ENCODE measurements around the gene INS.

The INS gene

DNA sequence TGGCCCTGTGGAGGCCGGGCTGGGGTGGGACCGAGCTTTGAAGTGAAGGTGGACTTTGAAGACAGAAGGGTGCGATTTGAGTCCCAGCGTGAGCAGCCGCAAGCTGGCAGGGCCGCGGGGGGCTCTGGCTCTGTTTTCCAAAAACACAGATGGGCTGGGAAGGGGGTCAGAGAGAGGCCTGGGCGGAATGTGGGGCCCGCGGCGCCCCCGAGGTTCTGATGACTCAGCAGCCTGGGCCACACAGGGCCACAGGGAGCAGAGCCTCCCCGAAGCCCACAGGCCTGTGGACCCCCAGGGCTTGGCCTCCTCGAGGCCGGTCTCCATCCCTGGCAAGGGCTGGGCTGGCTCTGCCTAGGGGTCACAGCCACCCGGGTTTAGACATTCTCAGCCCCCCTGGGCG, 6.1 kb downstream of the INS start:
- Histone ChIP-seq H3K4me3 (ENCODE audit: low read length) (no peak overlapping the region), H3K36me3 (ENCODE audit: control insufficient read depth, low read length) (no peaks in the 10 kb centered on the region), H3K79me2 (ENCODE audit: control insufficient read depth, low read length) (no peaks in the 10 kb centered on the region), H3K4me2 (ENCODE audit: low read length) (no peak overlapping the region), H3K9me2 (replicated peaks; ENCODE audit: control insufficient read depth, low read length) (no peaks in the 10 kb centered on the region), H3K4me1 (ENCODE audit: control insufficient read depth, low read length) (peaks cover 5% of the 10 kb centered on the region), H3K27me3 (ENCODE audit: control insufficient read depth, low read length) (peaks cover 11% of the 10 kb centered on the region), H4K20me1 (ENCODE audit: control insufficient read depth, insufficient read depth, low read depth, low read length) (0 out of 2 replicates have a peak, but pooled peaks cover 2% of the 10 kb centered on the region), H3K9me3 (ENCODE audit: control insufficient read depth, insufficient read depth, low read length) (no peaks in the 10 kb centered on the region), H3F3A (ENCODE audit: control insufficient read depth, insufficient read depth) (no peaks in the 10 kb centered on the region), H3K27ac (ENCODE audit: low read depth, low read length) (no peak overlapping the region)
- no peak for TF ChIP-seq EZH2phosphoT487 (IDR thresholded peaks at IDR 0.05; ENCODE audit: borderline replicate concordance, low read length)
- TF ChIP-seq, protein P1, sequence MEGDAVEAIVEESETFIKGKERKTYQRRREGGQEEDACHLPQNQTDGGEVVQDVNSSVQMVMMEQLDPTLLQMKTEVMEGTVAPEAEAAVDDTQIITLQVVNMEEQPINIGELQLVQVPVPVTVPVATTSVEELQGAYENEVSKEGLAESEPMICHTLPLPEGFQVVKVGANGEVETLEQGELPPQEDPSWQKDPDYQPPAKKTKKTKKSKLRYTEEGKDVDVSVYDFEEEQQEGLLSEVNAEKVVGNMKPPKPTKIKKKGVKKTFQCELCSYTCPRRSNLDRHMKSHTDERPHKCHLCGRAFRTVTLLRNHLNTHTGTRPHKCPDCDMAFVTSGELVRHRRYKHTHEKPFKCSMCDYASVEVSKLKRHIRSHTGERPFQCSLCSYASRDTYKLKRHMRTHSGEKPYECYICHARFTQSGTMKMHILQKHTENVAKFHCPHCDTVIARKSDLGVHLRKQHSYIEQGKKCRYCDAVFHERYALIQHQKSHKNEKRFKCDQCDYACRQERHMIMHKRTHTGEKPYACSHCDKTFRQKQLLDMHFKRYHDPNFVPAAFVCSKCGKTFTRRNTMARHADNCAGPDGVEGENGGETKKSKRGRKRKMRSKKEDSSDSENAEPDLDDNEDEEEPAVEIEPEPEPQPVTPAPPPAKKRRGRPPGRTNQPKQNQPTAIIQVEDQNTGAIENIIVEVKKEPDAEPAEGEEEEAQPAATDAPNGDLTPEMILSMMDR (IDR thresholded peaks at IDR 0.05; ENCODE audit: low read depth, low read length, poor library complexity, severe bottlenecking): no peak

DNA sequence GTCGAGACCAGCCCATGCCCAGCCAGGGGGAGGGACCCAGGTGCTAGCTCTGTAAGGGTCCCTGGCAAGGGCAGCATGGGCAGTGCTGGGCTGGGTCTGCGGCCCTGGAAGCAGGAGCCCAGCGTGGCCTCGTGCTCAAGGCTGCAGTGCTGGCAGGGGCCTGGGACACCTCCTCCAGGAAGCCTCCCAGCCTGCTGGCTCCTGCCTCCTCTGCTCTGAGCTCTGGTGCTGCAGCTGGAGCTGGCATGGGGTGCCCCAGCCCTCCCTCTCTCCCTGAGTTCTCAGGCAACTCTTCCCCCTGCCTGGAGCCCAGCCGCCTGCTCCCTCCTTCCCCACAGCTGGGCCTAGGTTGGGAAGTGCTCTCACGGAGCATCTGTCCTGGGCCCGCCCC, 6.8 kb downstream of the INS start:
- Histone ChIP-seq H3K9me3 (ENCODE audit: control insufficient read depth, insufficient read depth, low read length) (no peaks in the 10 kb centered on the region), H3K27me3 (ENCODE audit: control insufficient read depth, low read length) (peaks cover 13% of the 10 kb centered on the region), H3K4me1 (ENCODE audit: control insufficient read depth, low read length) (peaks cover 5% of the 10 kb centered on the region), H3F3A (ENCODE audit: control insufficient read depth, insufficient read depth) (no peaks in the 10 kb centered on the region), H3K36me3 (ENCODE audit: control insufficient read depth, low read length) (no peaks in the 10 kb centered on the region), H4K20me1 (ENCODE audit: control insufficient read depth, insufficient read depth, low read depth, low read length) (0 out of 2 replicates have a peak, but pooled peaks cover 2% of the 10 kb centered on the region), H3K4me3 (ENCODE audit: low read length) (no peak overlapping the region), H3K4me2 (ENCODE audit: low read length) (no peak overlapping the region), H3K9me2 (replicated peaks; ENCODE audit: control insufficient read depth, low read length) (no peaks in the 10 kb centered on the region), H3K27ac (ENCODE audit: low read depth, low read length) (no peak overlapping the region), H3K79me2 (ENCODE audit: control insufficient read depth, low read length) (no peaks in the 10 kb centered on the region)
- no peak for TF ChIP-seq EZH2phosphoT487 (IDR thresholded peaks at IDR 0.05; ENCODE audit: borderline replicate concordance, low read length)
- TF ChIP-seq, protein P1 (IDR thresholded peaks at IDR 0.05; ENCODE audit: low read depth, low read length, poor library complexity, severe bottlenecking): no peak

DNA sequence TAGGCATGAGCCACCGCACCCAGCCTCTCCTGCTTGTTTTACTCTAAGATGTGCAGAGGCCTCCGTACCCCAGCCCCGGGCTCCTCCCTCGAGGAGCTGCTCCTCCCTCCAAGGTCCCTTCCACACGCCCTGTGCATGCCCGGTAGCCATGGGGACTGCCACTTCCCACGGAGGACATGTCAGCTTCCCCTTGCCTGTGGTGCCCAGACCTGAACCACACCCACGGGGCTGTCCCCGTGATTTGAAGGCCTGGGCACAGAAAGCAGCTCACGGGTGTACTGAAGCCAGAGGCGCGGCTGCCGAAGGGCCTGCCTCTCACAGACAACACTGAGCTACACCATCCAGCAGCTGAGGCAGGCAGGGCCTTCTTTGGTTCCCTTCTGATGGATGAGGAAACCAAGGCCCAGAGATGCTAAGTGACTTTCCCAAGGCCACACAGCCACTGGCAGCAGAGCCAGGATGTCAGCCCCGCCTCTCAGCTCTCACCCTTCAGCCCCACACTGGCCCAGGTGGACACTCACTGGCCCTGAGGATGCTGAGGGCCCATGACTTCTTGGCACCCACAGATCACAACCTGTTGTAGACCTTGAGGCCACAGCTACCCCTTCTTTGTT, 7.3 kb downstream of the INS start:
- H3K36me3 ChIP-seq (ENCODE audit: control insufficient read depth, low read length): no peaks in the 10 kb centered on the region
- H3K4me2 ChIP-seq (ENCODE audit: low read length): no peak overlapping the region
- H3K9me2 ChIP-seq (replicated peaks; ENCODE audit: control insufficient read depth, low read length): no peaks in the 10 kb centered on the region
- H4K20me1 ChIP-seq (ENCODE audit: control insufficient read depth, insufficient read depth, low read depth, low read length): 0 out of 2 replicates have a peak, but pooled peaks cover 2% of the 10 kb centered on the region
- no peak overlapping the region for H3K4me3 ChIP-seq (ENCODE audit: low read length)
- H3F3A ChIP-seq (ENCODE audit: control insufficient read depth, insufficient read depth): no peaks in the 10 kb centered on the region
- H3K79me2 ChIP-seq (ENCODE audit: control insufficient read depth, low read length): no peaks in the 10 kb centered on the region
- peaks cover 5% of the 10 kb centered on the region for H3K4me1 ChIP-seq (ENCODE audit: control insufficient read depth, low read length)
- TF ChIP-seq, protein P1 (IDR thresholded peaks at IDR 0.05; ENCODE audit: low read depth, low read length, poor library complexity, severe bottlenecking): no peak
- no peak for TF ChIP-seq EZH2phosphoT487 (IDR thresholded peaks at IDR 0.05; ENCODE audit: borderline replicate concordance, low read length)
- no peaks in the 10 kb centered on the region for H3K9me3 ChIP-seq (ENCODE audit: control insufficient read depth, insufficient read depth, low read length)
- H3K27me3 ChIP-seq (ENCODE audit: control insufficient read depth, low read length): peaks cover 13% of the 10 kb centered on the region
- no peak overlapping the region for H3K27ac ChIP-seq (ENCODE audit: low read depth, low read length)
